Measurements from ENCODE around the gene BRSK2.
"Not testable (repeated sequence)": the region's sequence is repeated elsewhere in the genome, so short reads cannot be mapped to it uniquely, and the experiment has no call there.

BRSK2 gene

GRCh38 chr11:1410366-1411291 is 20.9 kb downstream of the BRSK2 start:
- no peak for DNase-seq

GRCh38 chr11:1411301-1411700 is 21.6 kb downstream of the BRSK2 start:
- DNase-seq: no peak

DNA sequence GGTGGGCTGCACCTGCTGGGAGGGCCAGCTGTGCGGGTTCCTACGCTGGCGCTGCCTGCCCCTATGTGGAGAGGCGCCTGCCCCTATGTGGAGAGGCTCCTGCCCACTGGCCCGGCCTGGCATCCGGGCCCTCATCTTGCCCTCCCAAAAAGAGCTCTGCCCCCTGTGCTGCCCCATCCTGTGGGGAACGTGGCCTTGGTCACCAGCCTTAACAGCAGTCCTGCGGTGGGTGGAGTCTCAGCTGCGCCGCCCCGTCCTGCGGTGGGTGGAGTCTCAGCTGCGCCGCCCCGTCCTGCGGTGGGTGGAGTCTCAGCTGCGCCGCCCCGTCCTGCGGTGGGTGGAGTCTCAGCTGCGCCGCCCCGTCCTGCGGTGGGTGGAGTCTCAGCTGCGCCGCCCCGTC is 22.0 kb downstream of the BRSK2 start:
- DNase-seq: not testable (repeated sequence)

- DNase-seq: no peak
Measured at GRCh38 chr11:1412377-1413095, 22.8 kb downstream of the BRSK2 start.

GRCh38 chr11:1414650-1415049 is 24.9 kb downstream of the BRSK2 start:
- DNase-seq: no peak

GRCh38 chr11:1415631-1416030 is 25.9 kb downstream of the BRSK2 start:
- DNase-seq: no peak

- not testable (repeated sequence) for DNase-seq
Measured at GRCh38 chr11:1418192-1418795, 28.6 kb downstream of the BRSK2 start.

- no peak for DNase-seq
Measured at GRCh38 chr11:1419811-1420210, 30.1 kb downstream of the BRSK2 start.

DNA sequence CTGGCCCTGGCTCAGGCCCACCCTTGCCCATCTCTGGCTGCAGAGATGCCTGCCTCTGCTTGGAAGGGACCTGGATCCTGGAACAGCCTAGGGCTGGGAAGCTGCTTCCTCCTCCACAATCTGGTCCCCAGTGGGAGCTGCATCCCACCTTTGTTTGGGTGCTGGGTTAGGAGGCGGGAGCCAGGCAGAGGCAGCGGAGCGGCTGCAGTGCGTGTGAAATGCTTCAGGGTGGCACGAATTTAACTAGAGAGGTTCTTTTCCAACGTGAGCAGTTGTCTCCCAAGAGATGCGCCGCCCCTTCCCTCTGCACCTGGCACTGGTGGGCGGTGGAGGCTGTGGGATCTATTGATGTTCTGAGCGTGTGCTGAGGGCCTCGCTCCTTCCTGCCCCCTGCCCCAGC is 31.6 kb downstream of the BRSK2 start:
- DNase-seq: no peak

DNA sequence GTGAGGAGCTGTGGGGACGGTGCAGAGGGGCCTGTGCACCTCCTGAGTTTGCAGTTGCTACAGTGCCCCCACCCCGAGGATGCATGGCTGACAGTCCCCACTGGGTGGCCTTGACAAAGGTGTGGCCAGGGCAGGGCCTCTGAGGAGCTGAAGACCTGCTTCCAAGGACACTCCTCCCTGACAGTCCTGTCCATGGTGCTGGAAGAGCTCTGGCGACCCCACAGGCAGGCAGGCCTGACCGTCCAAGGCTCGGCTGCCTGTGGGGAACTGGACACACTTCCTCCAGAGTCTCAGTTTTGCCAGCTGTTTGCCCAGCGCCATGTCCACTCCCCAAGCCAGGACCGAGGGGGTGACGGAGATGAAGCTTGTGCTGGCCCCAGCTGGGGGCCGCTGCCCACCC is 32.7 kb downstream of the BRSK2 start:
- no peak for DNase-seq

GRCh38 chr11:1422981-1423380 is 33.2 kb downstream of the BRSK2 start:
- no peak for DNase-seq

GRCh38 chr11:1423406-1423805 is 33.7 kb downstream of the BRSK2 start:
- DNase-seq: not testable (repeated sequence)

- DNase-seq: no peak
Measured at GRCh38 chr11:1425006-1425405, 35.3 kb downstream of the BRSK2 start.

- DNase-seq: no peak
Measured at GRCh38 chr11:1425439-1425838, 35.7 kb downstream of the BRSK2 start.

DNA sequence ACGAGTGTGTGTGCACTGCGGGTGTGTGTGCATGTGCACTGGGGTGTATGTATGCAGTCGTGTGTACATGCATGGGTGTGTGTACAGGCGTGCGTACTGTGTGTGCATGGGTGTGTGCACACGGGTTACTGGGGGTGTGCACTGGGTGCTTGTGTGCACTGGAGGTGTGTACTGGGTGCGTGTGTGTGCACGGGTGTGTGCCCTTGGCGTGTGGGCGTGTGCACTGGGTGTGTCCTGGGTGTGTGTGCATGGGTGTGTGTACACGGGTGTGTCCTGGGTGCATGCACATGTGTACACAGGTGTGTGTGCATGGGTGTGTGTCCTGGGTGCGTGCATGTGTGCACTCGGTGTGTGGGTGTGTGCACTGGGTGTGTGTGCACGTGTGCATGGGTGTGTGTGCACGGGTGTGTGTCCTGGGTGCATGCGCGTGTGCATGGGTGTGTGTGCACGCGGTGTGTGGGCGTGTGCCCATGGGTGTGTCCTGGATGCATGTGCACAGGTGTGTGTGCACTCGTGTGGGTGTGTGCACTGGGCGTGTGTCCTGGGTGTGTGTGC is 39.1 kb downstream of the BRSK2 start:
- no peak for DNase-seq

DNA sequence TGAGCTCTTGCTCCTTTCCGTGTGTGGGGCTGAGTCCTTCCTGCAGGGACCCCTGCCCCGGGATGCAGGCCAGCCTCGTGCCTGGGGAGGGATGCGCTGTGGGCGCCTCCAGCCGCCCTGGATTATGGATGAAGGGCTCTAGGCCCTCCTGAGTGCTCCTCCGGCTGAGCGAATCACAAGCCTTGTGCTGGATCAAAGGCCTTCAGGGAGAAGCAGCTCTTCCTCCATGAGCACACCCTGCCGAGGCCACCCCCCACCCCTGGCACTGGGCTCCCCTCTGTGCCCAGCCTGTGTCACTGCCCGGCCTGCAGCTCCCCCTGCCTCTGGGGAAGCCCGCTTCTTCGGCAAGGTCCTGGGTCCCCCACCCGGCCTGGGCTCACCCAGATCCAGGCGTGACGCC is 43.8 kb downstream of the BRSK2 start:
- DNase-seq: no peak

DNA sequence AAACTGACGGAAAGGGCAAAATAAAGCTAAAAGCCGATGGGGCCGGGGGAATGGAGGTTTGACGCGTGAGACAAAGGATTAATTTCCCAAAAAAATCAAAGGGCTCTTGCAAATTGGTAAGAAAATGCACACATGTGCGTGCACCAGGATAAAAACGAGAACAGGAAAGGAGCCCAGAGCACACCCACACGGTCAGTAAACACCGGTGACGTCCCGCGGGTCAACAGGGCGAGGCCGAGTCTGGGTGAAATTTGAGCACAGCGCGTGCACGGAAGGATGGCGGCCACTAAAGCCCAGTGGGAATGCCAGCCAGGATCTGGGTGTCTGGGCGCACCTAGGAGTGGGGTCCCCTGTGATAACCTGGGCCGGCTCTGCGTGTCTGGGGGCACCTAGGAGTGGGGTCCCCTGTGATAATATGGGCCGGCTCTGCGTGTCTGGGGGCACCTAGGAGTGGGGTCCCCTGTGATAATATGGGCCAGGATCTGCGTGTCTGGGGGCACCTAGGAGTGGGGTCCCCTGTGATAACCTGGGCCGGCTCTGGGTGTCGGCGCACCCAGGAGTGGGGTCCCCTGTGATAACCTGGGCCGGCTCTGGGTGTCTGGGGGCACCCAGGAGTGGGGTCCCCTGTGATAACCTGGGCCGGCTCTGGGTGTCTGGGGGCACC is 44.4 kb downstream of the BRSK2 start:
- DNase-seq: no peak

DNA sequence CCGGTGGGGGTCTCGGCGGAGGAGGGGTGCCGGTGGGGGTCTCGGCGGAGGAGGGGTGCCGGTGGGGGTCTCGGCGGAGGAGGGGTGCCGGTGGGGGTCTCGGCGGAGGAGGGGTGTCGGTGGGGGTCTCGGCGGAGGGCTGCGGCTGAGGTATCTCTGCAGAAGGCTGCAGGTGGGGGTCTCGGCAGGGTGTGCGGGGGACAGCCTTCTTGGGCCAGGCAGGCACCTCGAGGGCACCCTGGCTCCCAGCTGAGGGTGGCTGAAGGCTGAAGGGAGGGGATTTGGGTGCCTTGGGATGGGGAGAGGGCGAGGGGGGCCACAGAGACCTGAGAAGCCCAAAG is 45.7 kb downstream of the BRSK2 start:
- DNase-seq: not testable (repeated sequence)

GRCh38 chr11:1435820-1436467 is 46.2 kb downstream of the BRSK2 start:
- DNase-seq: no peak

GRCh38 chr11:1436468-1437039 is 46.8 kb downstream of the BRSK2 start:
- DNase-seq: no peak

GRCh38 chr11:1437500-1437899 is 47.8 kb downstream of the BRSK2 start:
- DNase-seq: no peak

All from CD4-positive, alpha-beta T cell treated with Interferon alpha-2 for 1 hour (primary cell).